ENCODE results near the gene SGIP1. TPM values are rescaled to one million over a fixed set of nuclear protein-coding genes. Genes with fewer than 3 reads are reported as not detected.

Gene SGIP1
- total RNA-seq, 1 experiment from 2014 or later = not detected

GRCh38 chr1:66527686-66528085, 6.3 kb upstream of the SGIP1 start:
- ATAC-seq (no peak), DNase-seq (no peak)
- peaks cover 11% of the 10 kb centered on the region for H3K27me3 ChIP-seq (ENCODE audit: low read length)
- no peaks in the 10 kb centered on the region for H3F3A ChIP-seq (ENCODE audit: low read length, unreplicated experiment)
- no peak overlapping the region for H3K9ac ChIP-seq (ENCODE audit: low read length)
- intact Hi-C loops (cut with micrococcal nuclease) = loop anchor here (10.0 kb wide), 1 partner anchor 197 kb away; no protein-coding TSS in a partner anchor
- ChIA-PET POLR2A (ENCODE audit: unreplicated experiment) (no interaction called here), CTCF (no interaction called here)
- no peak overlapping the region for H3K4me3 ChIP-seq (ENCODE audit: low read length)
- H3K79me2 ChIP-seq (ENCODE audit: low read length) = no peaks in the 10 kb centered on the region
- H4K20me1 ChIP-seq (ENCODE audit: low read length) = no peaks in the 10 kb centered on the region
- no peak overlapping the region for H2AFZ ChIP-seq (ENCODE audit: low read length)
- H3K9me3 ChIP-seq (ENCODE audit: low read length) = no peaks in the 10 kb centered on the region
- H3K4me1 ChIP-seq (ENCODE audit: insufficient read depth, low read length) = no peaks in the 10 kb centered on the region
- TF ChIP-seq CTCF (conservative IDR thresholded peaks at IDR 0.05; ENCODE audit: low read depth, low read length) = no peak
- no peak for TF ChIP-seq EZH2phosphoT487 (IDR thresholded peaks at IDR 0.05; ENCODE audit: borderline replicate concordance, low read length)
- no peak for TF ChIP-seq EZH2 (IDR thresholded peaks at IDR 0.05; ENCODE audit: low read length, unreplicated experiment)
- H3K27ac ChIP-seq (ENCODE audit: low read length) = no peak overlapping the region
- no TSS peak for BruUV-seq (replicated peaks)
- H3K4me2 ChIP-seq (ENCODE audit: low read length) = no peak overlapping the region
- no peaks in the 10 kb centered on the region for H3K36me3 ChIP-seq (ENCODE audit: low read depth, low read length)
- H3K9me2 ChIP-seq (replicated peaks; ENCODE audit: low read length) = no peaks in the 10 kb centered on the region

DNA sequence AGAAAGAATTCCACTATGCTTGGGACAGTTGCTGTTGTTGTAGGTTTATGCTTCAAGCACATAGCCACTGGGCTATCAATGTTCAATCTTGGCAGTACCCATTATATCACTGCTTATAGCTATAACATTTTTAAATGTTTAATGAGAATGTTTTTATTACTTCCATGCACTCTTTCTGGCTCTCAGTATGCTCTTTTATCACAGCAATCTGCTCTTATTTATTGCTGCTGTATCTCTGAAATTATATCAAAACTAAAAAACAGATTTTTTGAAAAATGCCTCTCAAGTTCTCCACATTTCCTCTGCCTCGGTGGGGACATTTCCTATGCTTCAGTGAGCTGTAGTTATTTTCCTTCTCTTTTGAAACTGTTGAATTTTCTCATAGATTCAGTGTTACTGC, 5.4 kb upstream of the SGIP1 start:
- Histone ChIP-seq H3K9me3 (ENCODE audit: low read length) (no peaks in the 10 kb centered on the region), H3K27me3 (ENCODE audit: low read length) (peaks cover 20% of the 10 kb centered on the region), H4K20me1 (ENCODE audit: low read length) (no peaks in the 10 kb centered on the region), H3K4me3 (ENCODE audit: low read length) (no peak overlapping the region), H3K79me2 (ENCODE audit: low read length) (no peaks in the 10 kb centered on the region), H3K9me2 (replicated peaks; ENCODE audit: low read length) (no peaks in the 10 kb centered on the region), H3K27ac (ENCODE audit: low read length) (no peak overlapping the region), H3K9ac (ENCODE audit: low read length) (no peak overlapping the region), H2AFZ (ENCODE audit: low read length) (no peak overlapping the region), H3F3A (ENCODE audit: low read length, unreplicated experiment) (no peaks in the 10 kb centered on the region), H3K36me3 (ENCODE audit: low read depth, low read length) (no peaks in the 10 kb centered on the region), H3K4me2 (ENCODE audit: low read length) (no peak overlapping the region), H3K4me1 (ENCODE audit: insufficient read depth, low read length) (no peaks in the 10 kb centered on the region)
- ATAC-seq (no peak), DNase-seq (no peak)
- intact Hi-C loops (cut with micrococcal nuclease) = loop anchor here (10.0 kb wide), 1 partner anchor 196 kb away; no protein-coding TSS in a partner anchor
- CTCF ChIA-PET = no interaction called here
- POLR2A ChIA-PET (ENCODE audit: unreplicated experiment) = no interaction called here
- no TSS peak for BruUV-seq (replicated peaks)
- no peak for TF ChIP-seq EZH2 (IDR thresholded peaks at IDR 0.05; ENCODE audit: low read length, unreplicated experiment)
- TF ChIP-seq EZH2phosphoT487 (IDR thresholded peaks at IDR 0.05; ENCODE audit: borderline replicate concordance, low read length) = no peak
- TF ChIP-seq CTCF (conservative IDR thresholded peaks at IDR 0.05; ENCODE audit: low read depth, low read length) = no peak

GRCh38 chr1:66532214-66532613, 1.7 kb upstream of the SGIP1 start:
- intact Hi-C loops (cut with micrococcal nuclease) = no loop called here
- Histone ChIP-seq H3K27ac (ENCODE audit: low read length) (no peak overlapping the region), H2AFZ (ENCODE audit: low read length) (no peak overlapping the region), H3K9ac (ENCODE audit: low read length) (no peak overlapping the region), H4K20me1 (ENCODE audit: low read length) (no peaks in the 10 kb centered on the region), H3K79me2 (ENCODE audit: low read length) (no peaks in the 10 kb centered on the region), H3K27me3 (ENCODE audit: low read length) (peaks cover 45% of the 10 kb centered on the region), H3K4me2 (ENCODE audit: low read length) (no peak overlapping the region), H3K4me3 (ENCODE audit: low read length) (no peak overlapping the region), H3K4me1 (ENCODE audit: insufficient read depth, low read length) (no peaks in the 10 kb centered on the region), H3K9me2 (replicated peaks; ENCODE audit: low read length) (no peaks in the 10 kb centered on the region), H3K36me3 (ENCODE audit: low read depth, low read length) (no peaks in the 10 kb centered on the region), H3F3A (ENCODE audit: low read length, unreplicated experiment) (no peaks in the 10 kb centered on the region), H3K9me3 (ENCODE audit: low read length) (no peaks in the 10 kb centered on the region)
- ATAC-seq (no peak), DNase-seq (no peak)
- CTCF ChIA-PET = no interaction called here
- BruUV-seq (replicated peaks) = no TSS peak
- TF ChIP-seq CTCF (conservative IDR thresholded peaks at IDR 0.05; ENCODE audit: low read depth, low read length) (no peak), EZH2 (IDR thresholded peaks at IDR 0.05; ENCODE audit: low read length, unreplicated experiment) (no peak), EZH2phosphoT487 (IDR thresholded peaks at IDR 0.05; ENCODE audit: borderline replicate concordance, low read length) (no peak)
- POLR2A ChIA-PET (ENCODE audit: unreplicated experiment) = no interaction called here

Measured in PC-3 (cell line).